ENCODE data around the gene FANK1. TPM values are rescaled to one million over a fixed set of nuclear protein-coding genes. Genes with fewer than 3 reads are reported as not detected.
A peak's percentile ranks its signal among the peaks of the same experiment; 100 is the strongest.

Gene FANK1
- total and polyA plus RNA-seq, 10 donors: 0.35 to 1.0 (median 0.90) TPM; not detected in 2

- Histone ChIP-seq H3K9me3 (no peaks in the 10 kb centered on the region), H3K36me3 (no peaks in the 10 kb centered on the region), H3K4me3 (no peak overlapping the region), H3K27me3 (replicated peaks in 1 of 7) (peaks cover 0 to 10% (median 0%) of the 10 kb centered on the region in 7 donors), H3K27ac (no peak overlapping the region), H3K4me1 (peaks cover 0 to under 1% (median 0%) of the 10 kb centered on the region in 6 donors)
- no peak for DNase-seq
- intact Hi-C loops (cut with DNase I; ENCODE audit: low total_unique reads): no loop called here
- no peak for TF ChIP-seq POLR2AphosphoS5 (IDR thresholded peaks at IDR 0.05)
- no peak for TF ChIP-seq POLR2A (IDR thresholded peaks at IDR 0.05)
- no peak for TF ChIP-seq CTCF (IDR thresholded peaks at IDR 0.05 in 8 of 11, conservative IDR thresholded peaks at IDR 0.05 in 3 of 11)
- WGBS, 5 donors: 80 to 89% (median 88%) methylated on average over 6 of the region's 6 CpGs
These were observed 80.7 kb downstream of the FANK1 start for GRCh38 chr10:125976960-125977605.

GRCh38 chr10:125979976-125980375, 83.6 kb downstream of the FANK1 start:
- intact Hi-C loops (cut with DNase I; ENCODE audit: low total_unique reads): loop anchor here (5.0 kb wide), 1 partner anchor 407 kb away; the partner anchor contains the start of gene ADAM12
- Histone ChIP-seq H3K27ac (no peak overlapping the region), H3K4me1 (peaks cover 0 to 6% (median 0%) of the 10 kb centered on the region in 6 donors), H3K4me3 (no peak overlapping the region), H3K36me3 (no peaks in the 10 kb centered on the region), H3K9me3 (no peaks in the 10 kb centered on the region), H3K27me3 (replicated peaks in 1 of 7) (peaks cover 0 to 10% (median 0%) of the 10 kb centered on the region in 7 donors)
- no peak for TF ChIP-seq CTCF (IDR thresholded peaks at IDR 0.05 in 8 of 11, conservative IDR thresholded peaks at IDR 0.05 in 3 of 11)
- TF ChIP-seq POLR2A (IDR thresholded peaks at IDR 0.05): no peak
- no peak for TF ChIP-seq POLR2AphosphoS5 (IDR thresholded peaks at IDR 0.05)
- DNase-seq: no peak
- WGBS, 5 donors: 58 to 78% (median 67%) methylated on average over 7 of the region's 7 CpGs

GRCh38 chr10:125980521-125981035, 84.2 kb downstream of the FANK1 start:
- Histone ChIP-seq H3K27ac (no peak overlapping the region), H3K4me1 (peaks cover 0 to 6% (median 0%) of the 10 kb centered on the region in 6 donors), H3K36me3 (no peaks in the 10 kb centered on the region), H3K27me3 (replicated peaks in 1 of 7) (peaks cover 0 to 10% (median 0%) of the 10 kb centered on the region in 7 donors), H3K9me3 (no peaks in the 10 kb centered on the region), H3K4me3 (no peak overlapping the region)
- intact Hi-C loops (cut with DNase I; ENCODE audit: low total_unique reads): loop anchor here (5.0 kb wide), 1 partner anchor 407 kb away; the partner anchor contains the start of gene ADAM12
- TF ChIP-seq CTCF (IDR thresholded peaks at IDR 0.05 in 8 of 11, conservative IDR thresholded peaks at IDR 0.05 in 3 of 11) (no peak), POLR2A (IDR thresholded peaks at IDR 0.05) (no peak), POLR2AphosphoS5 (IDR thresholded peaks at IDR 0.05) (no peak)
- DNase-seq: no peak
- 51 to 67% (median 54%) methylated on average over 6 of the region's 6 CpGs for WGBS, 5 donors

- no peaks in the 10 kb centered on the region for H3K9me3 ChIP-seq
- intact Hi-C loops (cut with DNase I; ENCODE audit: low total_unique reads): loop anchor here (2.0 to 5.0 kb wide), 2 partner anchors 405 to 522 kb away; partner anchors contain the start of gene ADAM12
- peaks cover 0 to 6% (median 0%) of the 10 kb centered on the region in 6 donors for H3K4me1 ChIP-seq
- no peak for DNase-seq
- no peak for TF ChIP-seq POLR2A (IDR thresholded peaks at IDR 0.05)
- TF ChIP-seq CTCF (IDR thresholded peaks at IDR 0.05 in 8 of 11, conservative IDR thresholded peaks at IDR 0.05 in 3 of 11): peak; percentile 26 to 85 (median 68)
- no peak overlapping the region for H3K4me3 ChIP-seq
- 8 to 17% (median 15%) methylated on average over 6 of the region's 6 CpGs for WGBS, 5 donors
- H3K36me3 ChIP-seq: no peaks in the 10 kb centered on the region
- no peak overlapping the region for H3K27ac ChIP-seq
- H3K27me3 ChIP-seq (replicated peaks in 1 of 7): peaks cover 0 to 10% (median 0%) of the 10 kb centered on the region in 7 donors
These were observed 86.0 kb downstream of the FANK1 start for GRCh38 chr10:125982260-125982948.

Measured in spleen (tissue), 11 donors.